Effector CD8-positive, alpha-beta T cell (primary cell): ENCODE results near the gene HOXC4.

Experiments used
- DNase-seq: peaks from one replicate; lab custom pipeline; 2025; lab: John Stamatoyannopoulos, UW

Gene HOXC4

GRCh38 chr12:54015018-54015931, 38.4 kb upstream of the HOXC4 start:
- DNase-seq, result no peak

- DNase-seq, result no peak
These were observed 37.6 kb upstream of the HOXC4 start for GRCh38 chr12:54016051-54016450.

GRCh38 chr12:54016478-54016964, 37.1 kb upstream of the HOXC4 start:
- DNase-seq, result no peak

DNA sequence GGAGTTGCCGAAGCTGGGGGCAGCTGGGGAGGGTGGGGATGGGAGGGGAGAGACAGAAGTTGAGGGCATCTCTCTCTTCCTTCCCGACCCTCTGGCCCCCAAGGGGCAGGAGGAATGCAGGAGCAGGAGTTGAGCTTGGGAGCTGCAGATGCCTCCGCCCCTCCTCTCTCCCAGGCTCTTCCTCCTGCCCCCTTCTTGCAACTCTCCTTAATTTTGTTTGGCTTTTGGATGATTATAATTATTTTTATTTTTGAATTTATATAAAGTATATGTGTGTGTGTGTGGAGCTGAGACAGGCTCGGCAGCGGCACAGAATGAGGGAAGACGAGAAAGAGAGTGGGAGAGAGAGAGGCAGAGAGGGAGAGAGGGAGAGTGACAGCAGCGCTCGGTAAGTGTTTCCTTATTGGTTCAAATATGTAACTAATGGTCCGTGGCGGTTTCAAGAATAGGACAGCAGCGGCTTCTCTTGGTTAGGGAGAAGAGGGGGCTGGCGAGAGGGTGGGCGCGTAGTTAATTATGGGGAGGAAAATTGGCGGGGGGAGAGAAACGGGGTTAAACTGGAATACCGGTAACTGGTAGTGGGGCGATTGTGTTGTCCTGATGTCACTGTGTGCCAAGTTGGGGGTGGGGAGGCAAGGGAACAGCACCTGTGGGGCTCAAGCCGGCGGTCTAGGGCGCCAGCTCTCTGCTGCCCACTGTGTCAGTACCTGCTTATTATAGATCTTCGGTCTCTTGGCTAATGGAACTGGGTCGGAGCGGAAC, 36.4 kb upstream of the HOXC4 start:
- DNase-seq, result no peak

- DNase-seq, result peak; percentile 59
These were observed 35.7 kb upstream of the HOXC4 start for GRCh38 chr12:54017878-54018467.

DNA sequence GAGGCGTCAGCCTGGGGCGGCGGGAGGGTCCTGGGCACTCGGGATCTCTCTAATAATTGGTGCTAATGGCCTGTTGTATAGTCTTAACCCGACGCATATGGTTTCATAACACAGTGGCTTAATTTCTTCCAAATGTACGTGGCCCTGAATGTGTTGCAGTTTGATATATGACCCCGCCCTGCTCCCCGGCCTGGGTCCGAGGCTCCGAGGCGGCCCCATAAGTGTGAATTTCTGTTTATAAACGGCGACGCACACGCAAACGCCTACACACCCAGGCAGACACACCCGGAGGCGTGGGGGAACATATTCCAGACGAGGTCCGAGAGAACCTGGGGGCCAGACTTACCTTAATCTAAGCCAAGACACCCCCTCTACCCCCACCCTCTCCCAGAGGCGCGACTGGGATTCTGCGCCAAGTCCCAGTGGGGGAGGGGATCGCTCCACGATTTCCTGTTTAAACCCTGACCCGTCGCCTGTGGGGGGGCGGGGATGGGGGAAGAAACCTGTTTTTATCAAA, 35.1 kb upstream of the HOXC4 start:
- no peak for DNase-seq

DNA sequence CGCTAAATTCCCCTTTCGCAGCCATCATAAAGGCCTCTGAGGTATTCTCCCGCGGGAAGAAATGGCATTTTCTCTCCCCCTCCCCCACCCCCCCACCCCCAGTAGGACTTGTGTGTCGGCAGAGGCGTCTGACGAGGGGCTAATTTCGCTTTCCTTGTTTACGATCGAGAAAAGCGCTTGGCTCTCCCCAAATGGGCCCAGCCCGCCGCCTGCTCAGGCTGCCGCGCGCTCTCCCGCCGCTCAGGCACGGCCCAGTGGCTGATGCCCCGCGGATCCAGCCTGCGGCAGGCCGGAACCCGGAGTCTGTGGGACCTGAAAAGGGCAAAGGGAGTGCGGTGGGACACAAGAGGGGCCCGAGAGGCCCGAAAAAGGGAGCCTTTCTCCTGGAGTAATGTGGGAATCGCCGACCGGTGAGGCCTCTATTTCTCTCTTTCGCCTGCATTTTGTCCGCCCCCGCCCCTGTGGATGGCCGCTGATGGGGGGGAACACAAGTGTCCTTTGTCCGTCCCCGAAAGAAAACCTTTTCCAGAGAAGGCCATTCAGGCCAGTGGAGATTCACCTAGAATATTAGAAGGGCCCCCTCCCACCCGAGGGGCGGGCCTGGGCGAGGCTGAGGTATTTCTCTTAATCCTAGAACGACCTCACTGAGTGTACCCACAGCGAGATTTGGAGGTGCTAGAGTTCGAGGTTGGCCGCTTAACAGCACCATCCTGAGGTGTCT, 34.4 kb upstream of the HOXC4 start:
- no peak for DNase-seq

DNA sequence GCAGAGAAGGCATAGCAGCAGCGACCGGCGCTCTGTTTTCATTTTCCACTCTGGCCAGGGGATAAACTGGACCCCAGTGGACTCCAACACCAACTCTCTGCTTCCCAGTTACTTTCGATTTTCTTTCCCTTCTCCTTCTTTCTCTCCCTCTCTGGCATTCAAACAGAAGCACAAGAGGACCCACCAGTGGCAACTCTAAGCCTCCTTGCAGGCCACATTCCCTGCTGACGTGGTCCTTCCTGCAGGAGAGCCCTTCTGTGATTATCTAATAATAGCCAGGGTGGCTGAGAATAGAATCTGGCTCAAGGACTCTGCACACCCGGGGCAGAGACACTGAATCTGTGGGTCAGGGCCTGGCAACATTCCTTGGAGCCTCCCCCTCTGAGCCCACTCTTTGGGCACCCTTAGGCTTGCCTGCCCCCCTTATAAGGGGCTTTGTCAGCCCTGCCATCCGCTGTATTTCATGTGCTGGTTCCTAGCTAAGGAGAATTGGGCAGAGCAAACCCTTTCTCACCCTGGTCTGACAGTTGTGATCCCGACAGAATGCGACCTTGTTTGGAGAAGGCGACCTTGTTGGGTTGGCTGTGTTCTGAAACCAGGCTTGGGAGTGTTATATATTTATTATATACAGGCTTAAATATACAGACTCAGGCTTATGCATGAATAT, 33.6 kb upstream of the HOXC4 start:
- DNase-seq, result no peak

- no peak for DNase-seq
These were observed 32.8 kb upstream of the HOXC4 start for GRCh38 chr12:54020591-54021405.

DNA sequence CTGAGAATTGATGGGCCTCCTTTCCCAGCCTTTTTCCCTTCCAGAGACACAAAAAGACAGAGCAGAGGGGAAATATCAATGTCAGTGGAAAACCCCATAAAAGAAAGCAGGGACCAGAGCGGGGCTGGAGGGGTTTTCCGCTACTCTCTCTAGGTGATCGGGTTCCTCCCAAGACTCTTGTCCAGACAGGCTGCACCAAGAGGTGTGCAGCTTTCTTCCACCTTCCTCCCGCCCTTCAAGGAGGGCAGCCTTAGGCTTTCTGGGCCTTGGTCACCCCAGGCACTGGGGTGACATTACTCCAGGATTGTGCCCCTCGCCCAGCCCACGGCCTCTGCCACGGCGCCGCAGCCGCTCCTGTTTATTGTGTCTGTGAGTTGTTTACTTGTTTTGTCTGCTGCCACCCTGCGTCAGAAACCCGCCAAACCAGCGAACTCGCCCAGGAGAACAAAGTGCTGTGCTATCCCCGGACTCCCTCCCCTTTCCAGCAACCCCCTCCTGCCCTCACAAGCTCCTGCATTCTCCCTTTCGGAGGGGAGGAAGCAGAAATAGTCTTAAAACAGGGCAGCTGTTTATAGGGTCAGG, 32.1 kb upstream of the HOXC4 start:
- no peak for DNase-seq

GRCh38 chr12:54022960-54023884, 30.4 kb upstream of the HOXC4 start:
- DNase-seq, result no peak

- no peak for DNase-seq
These were observed 29.5 kb upstream of the HOXC4 start for GRCh38 chr12:54024127-54024526.

DNA sequence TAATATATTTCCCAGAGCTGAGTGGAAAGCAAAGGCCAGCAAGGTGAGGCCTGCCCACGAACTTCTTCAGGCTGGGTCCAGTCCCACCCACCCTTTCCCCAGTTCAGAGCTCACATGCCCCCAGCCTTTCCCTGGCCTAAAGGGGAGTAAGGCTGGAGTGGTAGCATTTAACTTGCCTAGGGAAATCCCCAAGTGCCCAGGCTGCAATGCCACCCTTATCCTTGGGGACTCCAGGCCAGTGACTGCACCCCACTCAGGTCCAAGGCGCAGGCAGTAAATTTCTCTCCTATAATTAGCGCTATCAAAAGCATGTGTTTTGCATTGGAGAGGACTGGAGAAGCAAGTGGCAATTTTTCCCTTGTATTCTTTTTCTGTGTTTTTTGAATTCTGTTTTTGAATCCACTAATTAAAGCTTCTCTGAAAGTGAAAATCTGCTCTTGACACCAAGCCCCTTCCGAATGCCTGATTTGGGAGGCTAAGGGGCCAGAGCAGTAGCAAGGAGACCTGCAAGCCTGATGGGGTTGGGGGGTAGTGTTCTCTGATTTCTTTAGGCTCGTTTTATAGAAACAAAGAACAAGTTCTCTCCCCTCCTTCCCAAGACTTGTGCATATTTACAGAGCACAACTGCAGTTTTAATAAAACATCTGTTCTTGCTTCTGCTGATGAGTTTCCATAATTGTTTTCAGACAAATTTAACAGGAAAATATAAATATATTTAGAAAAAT, 28.9 kb upstream of the HOXC4 start:
- no peak for DNase-seq

- no peak for DNase-seq
These were observed 27.9 kb upstream of the HOXC4 start for GRCh38 chr12:54025499-54026405.

DNA sequence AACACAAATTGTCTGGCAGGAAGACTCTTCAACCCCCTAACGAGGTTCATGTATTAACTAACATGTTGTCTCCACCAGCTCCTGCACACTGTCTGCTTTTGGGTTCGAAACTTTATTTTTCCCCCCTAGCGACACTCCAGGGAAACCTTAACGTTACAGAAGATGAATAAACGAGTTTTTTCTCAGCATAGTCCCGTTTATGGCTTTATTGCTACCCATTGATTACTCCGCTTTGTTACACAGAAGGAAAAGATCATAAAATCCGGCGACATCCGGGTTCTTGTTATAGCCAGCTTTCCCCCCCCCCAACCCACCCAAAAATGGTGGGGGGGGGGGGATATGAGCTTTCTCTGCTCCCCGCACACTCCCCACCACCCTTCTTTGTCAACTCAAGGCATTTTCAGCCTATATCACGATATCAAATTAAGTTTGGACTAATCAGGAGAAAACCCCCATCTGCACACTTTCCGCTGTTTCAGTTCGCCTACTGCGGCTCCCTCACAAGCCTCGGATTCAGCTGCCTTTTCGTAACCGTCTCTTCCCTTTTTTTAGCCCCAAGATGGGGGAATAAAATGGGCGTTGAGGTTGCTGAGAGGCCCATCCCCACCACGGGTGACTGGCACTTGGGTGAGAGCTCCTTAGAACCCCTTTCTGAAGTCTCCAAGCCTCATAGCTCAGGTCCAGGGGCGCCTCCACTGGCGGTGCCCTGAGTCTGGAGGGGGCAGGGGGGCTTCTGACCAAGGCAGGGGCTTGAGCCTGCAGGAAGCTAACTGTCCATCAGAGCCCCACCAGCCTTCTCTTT, 26.8 kb upstream of the HOXC4 start:
- no peak for DNase-seq

DNA sequence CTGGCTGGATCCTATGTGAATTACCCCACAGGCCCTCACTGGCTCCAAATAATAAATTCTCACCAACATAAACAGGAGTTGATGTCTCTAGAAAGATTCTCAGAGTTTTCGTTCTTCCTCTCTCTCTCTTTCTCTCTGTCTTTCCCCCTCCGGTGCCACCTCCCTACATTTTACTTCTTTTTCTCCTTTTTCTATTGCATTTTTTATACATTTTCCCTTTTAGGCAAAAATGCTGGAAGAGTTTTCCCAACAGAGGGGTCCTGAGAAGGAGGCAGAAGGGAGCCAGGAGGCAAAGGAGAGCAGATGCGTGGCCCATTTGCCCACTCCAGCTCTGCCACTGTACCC, 26.2 kb upstream of the HOXC4 start:
- DNase-seq, result no peak
